ENCODE measurements around the gene DNTTIP2.
A peak's percentile ranks its signal among the peaks of the same experiment; 100 is the strongest.
"Not testable (repeated sequence)": the region's sequence is repeated elsewhere in the genome, so short reads cannot be mapped to it uniquely, and the experiment has no call there.

The DNTTIP2 gene

DNA sequence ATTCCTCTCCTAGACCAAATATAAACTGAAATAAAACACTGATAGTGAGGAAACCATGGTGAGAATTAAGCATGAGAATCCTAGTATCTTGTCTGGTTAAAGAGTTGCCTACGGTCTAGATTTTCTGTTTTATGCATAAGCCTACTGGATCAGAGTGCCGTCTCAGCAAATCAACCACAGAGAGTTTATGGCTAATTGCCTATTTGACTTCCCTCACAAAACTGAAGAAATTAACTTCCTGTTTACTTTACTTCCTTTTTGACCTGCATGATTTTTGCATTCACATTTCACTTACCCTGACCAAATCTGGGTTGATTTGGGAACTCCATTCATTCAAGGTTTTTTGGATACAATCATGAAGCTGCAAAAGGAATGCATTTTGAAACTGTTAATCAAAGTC, 25.2 kb upstream of the DNTTIP2 start:
- peak overlapping the region; percentile 35 for H3K27ac Mint-ChIP-seq (ENCODE audit: low read depth)

DNA sequence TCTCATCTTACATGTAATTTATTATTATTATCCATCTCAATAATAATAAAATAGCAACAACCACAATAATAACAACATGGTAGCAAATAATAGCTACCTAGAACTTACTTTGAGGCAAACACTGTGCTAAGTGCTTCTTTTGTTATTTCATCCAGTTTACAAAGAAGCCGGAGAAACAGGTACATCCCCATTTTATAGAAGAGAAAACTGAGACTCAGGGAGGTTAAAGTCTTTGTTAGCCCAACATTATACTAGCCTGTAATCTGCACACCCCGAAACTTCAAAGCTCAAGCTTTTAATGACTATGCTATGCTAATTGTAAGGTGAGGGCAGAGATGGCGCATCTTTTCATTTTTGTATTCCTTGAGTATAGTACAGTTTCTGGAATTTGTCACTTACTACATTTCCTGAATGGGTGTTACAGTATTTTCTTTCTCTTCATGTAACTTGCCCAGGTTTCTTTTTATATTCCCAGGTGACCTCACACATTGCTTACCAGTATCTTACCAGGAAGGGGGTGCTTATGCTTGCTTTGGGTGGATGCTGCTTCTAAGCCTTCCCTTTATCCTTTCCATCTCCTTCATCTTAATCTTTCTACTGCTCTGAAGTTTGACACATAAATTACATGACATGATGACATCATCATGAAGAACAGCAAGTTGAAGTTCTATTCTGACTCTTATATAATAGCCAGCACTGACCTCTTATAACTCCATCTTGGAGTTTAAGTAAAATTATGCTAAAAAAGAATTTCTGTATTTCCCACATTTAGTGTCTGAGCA, 21.9 kb upstream of the DNTTIP2 start:
- Mint-ChIP-seq H3K27me3 (no peaks in the 10 kb centered on the region), H3K4me1 (peaks cover 14% of the 10 kb centered on the region), H3K36me3 (ENCODE audit: insufficient read depth) (peaks cover 6% of the 10 kb centered on the region), H3K9me3 (no peaks in the 10 kb centered on the region), H3K4me3 (no peak overlapping the region), H3K27ac (ENCODE audit: low read depth) (peak overlapping the region; percentile 6)
- DNase-seq (ENCODE audit: low spot score in 2 of 2) (no peak), ATAC-seq (replicated peaks; ENCODE audit: extremely low read depth, poor library complexity, severe bottlenecking) (no peak)

More for the DNA sequence above, 25.2 kb upstream of the DNTTIP2 start:
- Mint-ChIP-seq H3K9me3 (no peaks in the 10 kb centered on the region), H3K36me3 (ENCODE audit: insufficient read depth) (peaks cover 9% of the 10 kb centered on the region), H3K4me1 (peaks cover 34% of the 10 kb centered on the region), H3K27me3 (no peaks in the 10 kb centered on the region), H3K4me3 (peak overlapping the region; percentile 56)
- DNase-seq (ENCODE audit: low spot score in 2 of 2) (no peak), ATAC-seq (replicated peaks; ENCODE audit: extremely low read depth, poor library complexity, severe bottlenecking) (peak; percentile 41)

DNA sequence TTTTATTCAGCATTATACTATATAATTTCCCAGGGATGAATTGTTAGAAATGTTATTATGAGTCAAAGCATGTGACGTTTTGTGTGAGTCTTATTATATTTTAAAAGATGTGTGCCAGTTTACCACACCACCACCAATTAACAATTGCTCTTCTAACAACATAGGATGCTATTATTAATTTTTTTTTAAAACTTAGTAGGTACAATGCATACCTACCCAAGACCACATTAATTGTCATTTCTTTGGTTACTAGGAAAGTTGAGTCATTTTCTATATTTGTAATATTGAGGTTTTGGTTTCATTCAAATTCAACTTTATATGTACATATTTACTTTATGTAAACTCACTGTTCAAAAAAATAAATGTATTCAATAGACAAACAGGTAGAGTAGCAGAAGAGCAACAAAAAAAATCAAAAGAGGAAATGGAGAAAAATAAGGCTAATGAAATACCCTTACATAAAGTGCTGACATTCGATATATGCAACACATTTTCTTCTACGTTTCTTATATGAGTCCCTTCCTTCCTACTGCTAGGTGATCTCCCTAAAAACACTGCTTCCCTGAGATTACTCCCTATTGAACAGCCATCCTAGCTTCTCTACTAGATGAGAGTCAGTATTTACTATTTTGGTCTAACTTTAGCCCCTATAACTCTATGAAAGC, 20.7 kb upstream of the DNTTIP2 start:
- Mint-ChIP-seq H3K36me3 (ENCODE audit: insufficient read depth) (peaks cover 12% of the 10 kb centered on the region), H3K4me3 (no peak overlapping the region), H3K4me1 (peaks cover 11% of the 10 kb centered on the region), H3K27ac (ENCODE audit: low read depth) (peak overlapping the region; percentile 16), H3K27me3 (no peaks in the 10 kb centered on the region), H3K9me3 (no peaks in the 10 kb centered on the region)
- ATAC-seq (replicated peaks; ENCODE audit: extremely low read depth, poor library complexity, severe bottlenecking) (no peak), DNase-seq (ENCODE audit: low spot score in 2 of 2) (no peak)

DNA sequence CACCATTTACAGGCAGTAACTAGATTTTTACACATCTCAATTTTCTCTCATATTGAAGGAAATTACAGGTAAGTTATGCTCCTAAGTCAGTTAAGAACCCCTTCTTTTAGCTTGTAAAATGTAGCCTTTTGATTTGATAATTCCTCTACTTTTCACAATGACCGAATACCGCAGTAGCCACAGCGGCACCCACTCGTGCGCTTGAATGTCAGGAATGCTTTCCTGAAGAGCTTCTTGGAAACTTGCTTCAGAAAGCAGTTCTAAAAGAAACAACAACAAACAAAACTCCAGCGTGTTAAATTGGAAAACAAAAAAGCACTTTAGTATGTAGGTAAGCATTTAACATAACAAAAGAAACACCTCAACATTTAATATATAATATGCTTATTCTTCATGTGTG, 9.9 kb upstream of the DNTTIP2 start:
- Mint-ChIP-seq H3K9me3 (no peaks in the 10 kb centered on the region), H3K36me3 (ENCODE audit: insufficient read depth) (peaks cover 20% of the 10 kb centered on the region), H3K27me3 (no peaks in the 10 kb centered on the region), H3K4me1 (peaks cover 6% of the 10 kb centered on the region), H3K27ac (ENCODE audit: low read depth) (no peak overlapping the region), H3K4me3 (no peak overlapping the region)
- DNase-seq (ENCODE audit: low spot score in 2 of 2) (no peak), ATAC-seq (replicated peaks; ENCODE audit: extremely low read depth, poor library complexity, severe bottlenecking) (no peak)

DNA sequence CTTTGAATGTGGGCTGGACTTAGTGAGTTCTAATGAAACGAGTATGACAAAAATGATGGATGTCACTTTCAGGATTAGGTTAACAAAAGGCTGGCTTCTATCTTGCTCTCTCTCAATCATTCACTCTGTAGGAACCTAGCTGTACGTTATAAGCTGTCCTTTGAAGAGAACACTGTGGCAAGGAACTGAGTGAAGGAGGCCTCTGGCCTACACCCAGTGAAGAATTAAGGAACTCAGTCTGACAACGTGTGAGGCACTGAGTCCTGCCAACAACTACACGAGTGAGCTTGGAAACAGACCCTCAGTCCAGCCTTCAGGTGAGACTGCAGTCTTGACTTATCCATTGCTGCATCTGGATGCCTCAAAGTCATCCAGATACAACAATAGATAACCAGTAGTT, 3.3 kb upstream of the DNTTIP2 start:
- DNase-seq (ENCODE audit: low spot score in 2 of 2): no peak
- Mint-ChIP-seq H3K27ac (ENCODE audit: low read depth) (no peak overlapping the region), H3K36me3 (ENCODE audit: insufficient read depth) (peaks cover 20% of the 10 kb centered on the region), H3K4me3 (no peak overlapping the region), H3K9me3 (no peaks in the 10 kb centered on the region), H3K4me1 (peaks cover 17% of the 10 kb centered on the region), H3K27me3 (no peaks in the 10 kb centered on the region)
- ATAC-seq (replicated peaks; ENCODE audit: extremely low read depth, poor library complexity, severe bottlenecking): no peak

DNA sequence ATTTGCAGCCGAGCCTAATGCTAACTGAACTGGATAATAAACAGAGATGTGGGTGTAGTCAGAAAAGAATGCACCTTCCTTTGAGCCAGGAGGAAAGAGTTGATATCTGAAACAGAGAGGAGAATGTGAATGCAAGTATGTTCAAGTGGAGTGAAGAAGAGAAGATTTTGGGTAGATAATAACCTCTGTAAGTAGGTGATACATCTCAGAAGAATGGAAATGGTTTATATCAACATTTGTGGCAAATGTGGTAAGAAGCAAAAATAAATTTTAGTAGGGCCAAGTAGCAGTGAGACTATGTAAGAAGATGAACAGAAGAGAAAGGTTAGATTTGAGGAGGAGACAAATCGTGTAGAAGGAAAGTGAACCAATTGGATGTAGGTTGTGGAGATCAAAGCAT, 1.7 kb upstream of the DNTTIP2 start:
- Mint-ChIP-seq H3K4me1 (peaks cover 30% of the 10 kb centered on the region), H3K27ac (ENCODE audit: low read depth) (no peak overlapping the region), H3K27me3 (no peaks in the 10 kb centered on the region), H3K4me3 (no peak overlapping the region), H3K36me3 (ENCODE audit: insufficient read depth) (peaks cover 30% of the 10 kb centered on the region), H3K9me3 (no peaks in the 10 kb centered on the region)
- DNase-seq (ENCODE audit: low spot score in 2 of 2) (no peak), ATAC-seq (replicated peaks; ENCODE audit: extremely low read depth, poor library complexity, severe bottlenecking) (no peak)

DNA sequence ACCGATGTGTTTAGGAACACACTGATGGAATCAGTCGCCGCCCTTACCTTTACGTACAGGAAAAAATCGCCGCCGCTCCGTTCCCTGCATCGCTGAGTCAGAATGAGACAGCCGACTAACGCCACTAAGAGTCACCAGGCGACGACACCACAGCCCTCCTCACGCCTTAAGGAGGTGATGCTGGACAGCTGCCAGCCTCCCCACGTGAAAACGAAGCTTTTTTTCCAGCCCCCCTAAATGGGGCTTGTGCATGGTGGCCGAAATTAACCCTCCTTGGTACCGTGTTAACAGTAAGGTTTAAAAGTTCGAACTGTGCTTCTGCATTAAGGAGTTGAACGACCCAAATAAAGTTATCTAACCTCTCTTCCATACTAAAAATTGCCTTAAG, 511 bp downstream of the DNTTIP2 start:
- Mint-ChIP-seq H3K9me3 (no peaks in the 10 kb centered on the region), H3K4me1 (peaks cover 44% of the 10 kb centered on the region), H3K36me3 (ENCODE audit: insufficient read depth) (peaks cover 47% of the 10 kb centered on the region), H3K27ac (ENCODE audit: low read depth) (peak overlapping the region; percentile 100), H3K27me3 (no peaks in the 10 kb centered on the region), H3K4me3 (peak overlapping the region; percentile 96)
- DNase-seq (ENCODE audit: low spot score in 2 of 2) (peak; percentile 46 to 50), ATAC-seq (replicated peaks; ENCODE audit: extremely low read depth, poor library complexity, severe bottlenecking) (peak; percentile 77)

DNA sequence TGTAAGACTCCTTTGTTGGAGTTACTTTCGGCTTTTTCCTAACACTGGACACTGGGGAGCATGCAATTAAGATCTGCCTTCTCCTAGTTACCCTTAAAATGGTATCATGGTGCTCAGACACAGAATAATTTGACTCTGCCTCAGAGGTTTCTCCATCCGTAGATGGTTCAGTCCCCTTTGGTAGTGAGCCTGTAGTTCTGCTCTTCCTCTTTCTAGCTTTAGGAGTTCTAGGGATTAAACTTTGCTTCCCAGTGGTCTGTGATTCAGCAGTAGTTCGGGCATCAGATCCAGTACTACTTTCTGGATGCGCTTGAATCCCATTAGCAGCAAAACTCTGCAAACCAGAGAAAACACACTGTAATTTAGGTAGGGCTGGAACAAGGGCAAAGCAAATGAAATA, 1.5 kb downstream of the DNTTIP2 start:
- Mint-ChIP-seq H3K27me3 (no peaks in the 10 kb centered on the region), H3K27ac (ENCODE audit: low read depth) (peak overlapping the region; percentile 100), H3K4me1 (peaks cover 44% of the 10 kb centered on the region), H3K9me3 (no peaks in the 10 kb centered on the region), H3K4me3 (peak overlapping the region; percentile 96), H3K36me3 (ENCODE audit: insufficient read depth) (peaks cover 49% of the 10 kb centered on the region)
- ATAC-seq (replicated peaks; ENCODE audit: extremely low read depth, poor library complexity, severe bottlenecking) (no peak), DNase-seq (ENCODE audit: low spot score in 2 of 2) (no peak)

DNA sequence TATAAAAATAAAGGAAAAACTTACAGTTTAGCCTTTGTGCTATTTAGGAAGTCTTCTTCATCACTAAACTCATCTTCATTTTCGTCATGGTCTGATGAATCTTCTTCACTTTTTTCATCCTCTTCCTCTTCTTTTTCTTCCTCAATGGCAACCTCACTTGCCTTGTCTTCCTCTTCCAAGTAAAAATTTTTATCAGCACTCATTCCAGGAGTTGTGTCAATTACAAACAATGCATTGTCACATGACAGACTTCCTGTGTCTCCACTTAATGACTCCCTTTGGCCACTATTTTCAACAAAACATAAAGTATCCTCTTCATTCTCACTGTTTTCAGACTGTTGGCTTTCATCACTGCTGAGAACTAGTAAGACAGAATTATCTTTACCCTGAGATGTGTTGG, 2.8 kb downstream of the DNTTIP2 start:
- Mint-ChIP-seq H3K9me3 (no peaks in the 10 kb centered on the region), H3K4me1 (peaks cover 44% of the 10 kb centered on the region)

DNA sequence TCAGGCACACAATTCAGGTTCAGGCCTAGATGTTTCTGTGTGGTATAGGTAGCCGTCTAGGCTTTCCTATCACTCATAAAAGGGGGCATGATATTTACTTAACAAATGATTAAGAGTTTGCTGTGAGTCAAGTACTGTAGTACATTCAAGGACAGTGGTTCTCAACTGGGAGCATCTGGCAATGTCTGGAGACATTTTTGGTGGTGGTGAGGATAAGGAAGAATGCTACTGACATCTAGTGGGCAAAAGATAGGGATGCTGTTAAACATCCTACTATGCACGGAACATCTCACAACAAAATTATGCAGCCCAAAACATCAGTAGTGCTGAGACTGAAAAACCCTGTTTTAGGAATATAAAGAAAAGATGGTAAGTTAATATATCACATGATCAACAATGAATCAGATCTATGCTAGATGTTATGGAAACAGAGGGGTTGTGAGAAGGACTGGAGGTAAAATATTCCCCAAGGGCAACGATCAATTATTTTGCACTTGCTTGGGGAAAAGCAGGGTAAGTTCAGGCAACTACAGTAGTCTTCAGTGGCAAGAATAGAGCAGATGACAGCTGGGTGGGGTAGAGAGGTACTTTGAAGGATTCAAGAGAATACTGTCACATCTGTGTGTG, 4.9 kb downstream of the DNTTIP2 start:
- Mint-ChIP-seq H3K27ac (ENCODE audit: low read depth) (peak overlapping the region; percentile 6), H3K4me3 (no peak overlapping the region), H3K4me1 (peaks cover 36% of the 10 kb centered on the region), H3K27me3 (no peaks in the 10 kb centered on the region), H3K36me3 (ENCODE audit: insufficient read depth) (peaks cover 74% of the 10 kb centered on the region), H3K9me3 (no peaks in the 10 kb centered on the region)
- DNase-seq (ENCODE audit: low spot score in 2 of 2): no peak
- no peak for ATAC-seq (replicated peaks; ENCODE audit: extremely low read depth, poor library complexity, severe bottlenecking)

More for the DNA sequence above, 2.8 kb downstream of the DNTTIP2 start:
- peak overlapping the region; percentile 96 for H3K4me3 Mint-ChIP-seq
- DNase-seq (ENCODE audit: low spot score in 2 of 2): no peak
- H3K27ac Mint-ChIP-seq (ENCODE audit: low read depth): peak overlapping the region; percentile 100
- no peak for ATAC-seq (replicated peaks; ENCODE audit: extremely low read depth, poor library complexity, severe bottlenecking)
- H3K36me3 Mint-ChIP-seq (ENCODE audit: insufficient read depth): peaks cover 61% of the 10 kb centered on the region
- H3K27me3 Mint-ChIP-seq: no peaks in the 10 kb centered on the region

DNA sequence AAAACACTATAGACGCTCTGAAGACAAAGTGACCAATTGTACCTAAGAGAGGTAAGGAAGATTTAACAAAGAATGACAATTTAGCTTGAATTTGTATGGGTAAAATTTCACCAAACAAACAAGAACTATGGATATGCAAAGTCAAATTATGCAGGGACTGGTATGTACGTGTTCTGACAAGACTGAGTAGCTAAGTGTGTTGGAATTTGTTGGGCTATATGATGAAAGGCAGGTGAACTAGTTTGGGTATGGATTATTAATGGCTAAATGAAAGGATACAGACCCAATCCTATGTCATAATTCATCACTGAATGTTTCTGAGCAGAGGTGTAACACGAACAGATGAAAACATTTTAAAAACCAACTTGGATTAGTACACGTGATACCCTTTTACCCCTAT, 7.6 kb downstream of the DNTTIP2 start:
- ATAC-seq (replicated peaks; ENCODE audit: extremely low read depth, poor library complexity, severe bottlenecking) (no peak), DNase-seq (ENCODE audit: low spot score in 2 of 2) (no peak)
- peaks cover 18% of the 10 kb centered on the region for H3K4me1 Mint-ChIP-seq
- no peaks in the 10 kb centered on the region for H3K27me3 Mint-ChIP-seq
- peak overlapping the region; percentile 47 for H3K27ac Mint-ChIP-seq (ENCODE audit: low read depth)
- H3K36me3 Mint-ChIP-seq (ENCODE audit: insufficient read depth): peaks cover 75% of the 10 kb centered on the region
- no peak overlapping the region for H3K4me3 Mint-ChIP-seq
- no peaks in the 10 kb centered on the region for H3K9me3 Mint-ChIP-seq

DNA sequence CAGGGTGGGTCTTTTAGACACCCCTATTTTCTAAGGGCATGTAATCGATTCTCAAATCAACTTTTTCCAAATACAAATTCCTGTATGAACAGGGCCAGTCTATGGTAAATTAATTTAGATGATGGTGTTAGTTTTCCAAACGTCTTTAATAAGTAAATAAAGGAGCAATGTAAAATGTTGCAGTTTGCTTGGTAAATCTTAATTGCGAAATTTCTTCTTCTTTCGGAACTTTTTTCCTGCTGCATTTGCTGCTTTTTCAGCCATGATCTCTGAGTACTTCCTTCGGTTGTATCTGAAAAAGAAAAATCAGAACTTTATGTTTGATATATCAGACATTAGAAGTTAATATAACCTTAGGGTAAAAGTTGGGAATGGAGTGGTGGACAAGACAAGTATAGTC, 9.4 kb downstream of the DNTTIP2 start:
- H3K9me3 Mint-ChIP-seq: no peaks in the 10 kb centered on the region
- DNase-seq (ENCODE audit: low spot score in 2 of 2): no peak
- H3K36me3 Mint-ChIP-seq (ENCODE audit: insufficient read depth): peaks cover 66% of the 10 kb centered on the region
- no peak overlapping the region for H3K4me3 Mint-ChIP-seq
- H3K27me3 Mint-ChIP-seq: no peaks in the 10 kb centered on the region
- peaks cover 8% of the 10 kb centered on the region for H3K4me1 Mint-ChIP-seq
- no peak for ATAC-seq (replicated peaks; ENCODE audit: extremely low read depth, poor library complexity, severe bottlenecking)
- H3K27ac Mint-ChIP-seq (ENCODE audit: low read depth): no peak overlapping the region

DNA sequence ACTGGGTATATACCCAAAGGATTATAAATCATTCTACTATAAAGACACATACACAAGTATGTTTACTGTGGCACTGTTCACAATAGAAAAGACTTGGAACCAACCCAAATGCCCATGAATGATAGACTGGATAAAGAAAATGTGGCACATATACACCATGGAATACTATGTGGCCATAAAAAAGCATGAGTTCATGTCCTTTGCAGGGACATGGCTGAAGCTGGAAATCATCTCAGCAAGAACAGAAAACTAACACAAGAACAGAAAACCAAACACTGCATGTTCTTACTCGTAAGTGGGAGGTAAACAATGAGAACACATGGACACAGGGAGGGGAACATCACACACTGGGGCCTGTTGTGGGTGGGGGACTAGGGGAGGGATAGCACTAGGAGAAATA, 10.5 kb downstream of the DNTTIP2 start:
- not testable (repeated sequence) for H3K27me3 Mint-ChIP-seq; H3K9me3 Mint-ChIP-seq; DNase-seq (ENCODE audit: low spot score in 2 of 2); H3K4me3 Mint-ChIP-seq; ATAC-seq (replicated peaks; ENCODE audit: extremely low read depth, poor library complexity, severe bottlenecking); H3K4me1 Mint-ChIP-seq; H3K27ac Mint-ChIP-seq (ENCODE audit: low read depth)
- peaks cover 56% of the 10 kb centered on the region for H3K36me3 Mint-ChIP-seq (ENCODE audit: insufficient read depth)
